A172 (cell line): ENCODE data around the gene LRRC27. TPM values are rescaled to one million over a fixed set of nuclear protein-coding genes. Genes with fewer than 3 reads are reported as not detected.

Experiments
- DNase-seq: peaks from one replicate; pipeline ENCODE4 v3.0.0-alpha.2; 2015; ENCODE audit warnings: low spot score
- total RNA-seq: library from RNA; depleted of rRNA; stranded (reverse); fragments of >200 nt; shearing (Covaris generic); gene quantifications from 2 replicates; pipeline ENCODE4 v1.2.3, GENCODE V29; 2014

The LRRC27 gene
- total RNA-seq, 1 experiment from 2014 or later: 1.6 TPM

DNA sequence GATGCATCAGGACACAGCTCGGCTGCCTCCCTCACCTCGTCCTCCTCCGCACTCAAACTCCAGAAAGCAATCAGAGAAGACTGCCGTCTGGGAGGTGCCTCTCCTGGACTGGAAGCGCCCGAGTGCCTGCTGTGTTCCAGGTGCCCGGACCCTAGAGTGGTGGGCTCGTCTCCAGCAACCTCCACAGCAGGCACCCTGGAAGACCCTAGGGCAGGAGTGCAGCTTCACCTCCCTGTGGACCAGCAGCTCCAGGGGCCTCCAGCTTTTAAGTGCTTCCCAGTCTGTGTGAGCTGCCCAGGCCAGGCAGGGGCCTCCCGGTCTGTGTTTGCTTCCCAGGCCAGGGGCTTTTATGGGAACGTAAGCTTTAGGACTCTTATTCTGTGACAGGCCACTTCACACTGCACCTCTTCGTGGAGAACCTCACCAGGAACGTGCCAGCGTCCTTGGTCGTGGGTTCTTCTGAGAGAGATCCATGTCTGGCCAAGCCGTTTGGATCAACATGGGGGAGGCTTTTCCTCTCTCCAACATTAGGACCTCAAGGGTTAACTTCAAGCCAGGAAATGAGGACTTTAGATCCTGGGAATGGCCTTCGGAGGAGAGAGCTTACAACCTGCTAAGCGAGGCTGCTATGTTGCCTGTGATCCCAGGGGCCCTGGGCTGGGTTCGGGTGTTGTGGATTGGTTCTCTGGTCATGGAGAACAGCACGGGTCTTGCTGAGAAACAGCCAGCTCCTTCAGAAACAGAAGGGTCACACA lies 59.1 kb downstream of the LRRC27 start:
- DNase-seq: no peak

- DNase-seq: no peak
Observed at GRCh38 chr10:132391676-132392020, 59.7 kb downstream of the LRRC27 start.

DNA sequence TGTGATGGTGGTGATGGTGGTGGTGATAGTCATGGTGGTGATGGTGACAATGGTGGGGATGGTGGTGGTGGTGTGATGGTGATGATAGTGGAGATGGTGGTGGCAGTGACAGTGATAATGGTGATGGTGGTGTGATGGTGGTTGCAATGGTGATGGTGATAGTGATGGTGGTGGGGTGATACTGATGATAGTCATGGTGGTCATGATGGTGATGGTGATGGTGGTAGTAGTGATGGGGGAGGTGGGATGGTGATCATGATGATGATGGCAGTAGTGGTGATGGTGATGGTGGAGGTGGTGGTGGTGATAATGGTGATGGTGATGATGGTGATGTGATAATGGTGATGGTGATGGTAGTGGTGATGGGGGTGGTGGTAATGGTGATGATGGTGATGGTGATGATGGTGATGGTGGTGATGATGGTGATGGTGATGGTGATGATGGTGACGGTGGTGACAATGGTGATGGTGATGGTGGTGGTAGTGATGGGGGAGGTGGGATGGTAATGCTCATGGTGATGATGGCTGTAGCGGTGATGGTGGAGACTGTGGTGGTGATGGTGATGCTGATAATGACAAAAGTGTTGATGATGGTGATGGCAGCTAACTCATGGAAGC lies 60.3 kb downstream of the LRRC27 start:
- DNase-seq: no peak

- DNase-seq: no peak
Observed at GRCh38 chr10:132392811-132393694, 61.1 kb downstream of the LRRC27 start.

DNA sequence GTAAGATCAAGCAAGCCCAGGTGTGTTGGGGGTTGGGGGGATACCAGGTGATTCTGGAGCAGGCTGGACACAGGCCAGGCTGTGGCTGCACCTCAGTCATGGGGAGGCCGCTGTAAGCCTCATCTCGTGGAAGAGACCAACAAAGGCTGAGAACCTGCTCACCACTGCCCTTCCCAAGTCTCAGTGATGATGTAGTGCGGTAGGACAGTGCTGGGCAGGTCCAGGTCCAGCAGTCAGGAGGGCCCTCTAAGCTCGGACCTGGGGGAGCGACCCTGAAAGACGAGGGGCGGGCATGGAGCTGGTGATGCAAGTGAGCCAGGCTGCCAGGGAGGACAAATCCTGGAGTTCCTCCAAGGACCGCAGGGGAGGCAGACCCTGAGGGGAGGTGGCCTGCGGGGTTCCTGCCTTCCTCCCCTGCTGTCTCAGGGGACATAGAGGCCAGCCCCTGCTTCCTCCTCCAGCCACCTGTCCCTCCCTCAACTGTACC lies 61.7 kb downstream of the LRRC27 start:
- DNase-seq: no peak

GRCh38 chr10:132394201-132394811 lies 62.3 kb downstream of the LRRC27 start:
- DNase-seq: no peak

- DNase-seq: no peak
Observed at GRCh38 chr10:132394936-132395703, 63.1 kb downstream of the LRRC27 start.

DNA sequence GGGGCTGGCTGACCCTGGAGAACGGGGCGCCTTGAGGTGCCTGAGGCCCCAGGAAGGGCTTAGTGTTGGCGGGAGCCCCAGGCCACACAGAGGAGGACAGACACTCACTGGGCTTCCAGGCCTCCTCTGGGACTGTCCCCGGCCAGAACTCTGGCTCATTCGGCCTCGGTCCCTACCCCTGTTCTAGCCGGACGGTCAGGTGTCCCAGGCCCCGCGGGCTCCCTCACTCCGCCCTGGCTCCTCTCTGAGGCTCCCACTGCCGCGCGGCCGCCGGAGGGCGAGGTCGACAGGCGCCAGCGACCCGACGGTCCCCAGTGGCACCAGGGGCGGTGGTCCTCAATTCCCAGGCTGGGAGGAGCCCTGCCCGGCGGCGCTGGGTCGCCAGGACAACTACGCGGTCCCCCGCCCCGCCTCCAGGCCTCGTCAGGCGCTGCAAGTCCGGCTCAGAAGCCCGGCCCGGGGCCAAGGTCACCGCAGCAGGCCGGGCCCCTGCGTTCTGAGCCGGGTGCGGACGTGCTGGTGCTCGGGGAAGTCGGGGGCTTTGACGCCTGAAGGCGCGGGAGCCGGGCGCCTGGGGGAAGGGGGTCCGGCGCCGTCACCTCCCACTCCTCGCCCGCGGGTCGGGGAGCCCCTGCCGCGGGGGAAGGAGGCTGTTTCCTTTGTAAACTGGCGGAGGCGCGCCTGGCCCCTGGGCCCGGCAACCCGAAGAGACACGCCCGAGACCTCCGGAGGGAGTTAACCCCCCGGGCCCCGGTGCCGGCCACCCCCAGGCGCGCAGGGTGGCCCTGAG lies 63.9 kb downstream of the LRRC27 start:
- no peak for DNase-seq

DNA sequence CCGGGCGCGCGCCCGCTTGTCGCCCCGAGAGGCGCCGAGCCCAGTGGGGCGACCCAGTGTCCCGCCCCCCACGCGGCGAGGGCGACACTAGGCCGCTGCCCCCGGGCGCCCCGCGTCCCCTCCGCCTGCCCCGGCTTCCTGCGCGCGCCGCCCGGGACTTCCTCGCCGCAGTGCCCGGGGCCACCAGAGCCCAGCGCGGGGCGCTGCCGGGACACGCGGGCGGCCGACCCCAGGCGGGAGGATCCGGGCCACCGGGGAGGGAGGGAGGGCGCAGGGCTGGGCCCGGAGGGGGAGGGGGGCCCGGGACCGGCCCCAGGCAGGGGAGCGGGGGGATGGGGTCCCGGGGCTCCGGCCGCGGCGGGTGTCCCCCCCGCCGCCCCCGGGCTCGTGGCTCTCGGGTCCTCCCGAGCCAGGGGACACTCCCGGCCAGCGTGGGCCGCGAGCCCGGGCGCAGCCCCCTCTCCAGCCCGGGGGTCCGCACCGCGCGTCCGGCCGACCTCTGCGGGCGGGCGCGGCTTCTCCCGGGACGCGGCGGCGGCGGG lies 64.6 kb downstream of the LRRC27 start:
- DNase-seq: no peak

DNA sequence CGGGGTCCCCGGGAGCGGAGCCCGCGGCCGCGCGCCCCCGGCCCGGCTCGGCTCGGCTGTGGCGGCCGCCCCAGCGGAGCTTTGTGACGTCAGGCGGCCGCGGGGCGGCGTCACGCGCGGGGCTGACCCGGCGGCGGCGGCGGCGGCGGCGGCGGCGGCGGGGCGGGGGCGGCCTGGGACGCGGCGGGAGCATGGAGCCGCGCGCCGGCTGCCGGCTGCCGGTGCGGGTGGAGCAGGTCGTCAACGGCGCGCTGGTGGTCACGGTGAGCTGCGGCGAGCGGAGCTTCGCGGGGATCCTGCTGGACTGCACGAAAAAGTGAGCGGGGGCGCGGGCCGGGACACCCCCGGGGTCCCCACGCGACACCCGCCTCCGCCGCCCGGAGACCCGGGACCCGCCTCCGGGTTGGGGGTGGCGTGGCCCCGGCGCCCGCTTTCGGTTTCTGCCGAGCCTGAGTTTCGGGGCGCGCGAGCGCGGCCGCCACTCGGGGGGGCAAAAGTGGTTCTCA lies 65.1 kb downstream of the LRRC27 start, which contains the start of gene PWWP2B:
Gene PWWP2B (plus strand): TSS at position 165 of the 506 bp plus-strand sequence. CDS start 27 bp downstream, at position 192.
- DNase-seq: no peak

- DNase-seq: peak; percentile 33
Observed at GRCh38 chr10:132397671-132398565, 65.9 kb downstream of the LRRC27 start.

- no peak for DNase-seq
Observed at GRCh38 chr10:132398566-132398991, 66.6 kb downstream of the LRRC27 start.

DNA sequence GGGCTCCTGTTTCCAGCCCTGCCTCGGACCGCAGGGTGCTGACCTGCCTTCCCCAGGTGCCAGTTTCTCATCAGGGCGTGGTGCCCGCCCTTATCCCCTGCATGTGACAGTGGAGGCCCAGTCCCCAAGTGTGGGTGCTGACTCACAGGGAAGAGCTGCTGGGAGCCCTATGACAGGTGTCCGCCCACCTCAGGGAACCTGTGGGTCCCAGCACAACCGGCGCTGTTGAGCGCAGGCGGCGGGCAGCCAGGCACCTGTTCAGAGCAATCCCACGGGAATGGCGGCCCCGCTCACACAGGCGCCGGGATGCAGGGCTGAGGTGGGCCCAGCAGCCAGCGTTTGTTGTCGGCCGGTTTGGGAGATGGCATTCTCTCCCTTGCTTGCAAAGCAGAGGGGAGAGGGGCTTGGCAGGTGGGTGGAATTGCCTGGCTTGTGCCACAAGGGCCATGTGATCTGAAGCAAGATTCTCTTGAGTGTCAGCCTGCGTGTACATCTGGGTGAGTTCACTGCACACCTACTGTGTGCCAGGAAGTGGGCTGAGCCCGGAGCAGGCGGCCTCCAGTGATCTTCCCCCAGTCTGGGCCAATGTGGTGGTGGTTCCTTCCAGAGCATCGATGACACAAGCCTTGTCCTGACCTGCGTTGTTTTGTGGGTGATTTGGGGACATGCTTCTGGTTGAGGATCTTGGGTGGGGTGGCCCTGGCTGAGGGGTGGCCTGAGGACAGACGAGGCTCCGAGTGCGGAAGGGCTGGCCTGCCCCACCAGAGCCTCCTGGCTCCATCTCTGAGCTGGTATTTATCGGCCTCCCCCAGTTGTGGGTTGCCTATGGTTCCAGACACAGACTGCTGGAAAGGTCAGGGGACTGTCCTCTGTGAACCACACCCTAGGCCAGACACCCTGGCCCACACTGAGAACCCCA lies 67.4 kb downstream of the LRRC27 start:
- no peak for DNase-seq

- DNase-seq: no peak
Observed at GRCh38 chr10:132400041-132400546, 68.1 kb downstream of the LRRC27 start.

- DNase-seq: no peak
Observed at GRCh38 chr10:132400547-132401151, 68.7 kb downstream of the LRRC27 start.

- no peak for DNase-seq
Observed at GRCh38 chr10:132401401-132402118, 69.6 kb downstream of the LRRC27 start.
